ENCODE measurements around the gene BTBD6.

BTBD6 gene

GRCh38 chr14:105211086-105211757 is 37.1 kb upstream of the BTBD6 start:
- DNase-seq (ENCODE audit: low read depth in 2 of 3, low spot score in 1 of 3): no peak

- no peak for DNase-seq (ENCODE audit: low read depth in 2 of 3, low spot score in 1 of 3)
Observed at GRCh38 chr14:105211758-105212089, 36.6 kb upstream of the BTBD6 start.

GRCh38 chr14:105212541-105213300 is 35.6 kb upstream of the BTBD6 start:
- DNase-seq (ENCODE audit: low read depth in 2 of 3, low spot score in 1 of 3): no peak

- DNase-seq (ENCODE audit: low read depth in 2 of 3, low spot score in 1 of 3): no peak
Observed at GRCh38 chr14:105213361-105213760, 35.0 kb upstream of the BTBD6 start.

GRCh38 chr14:105214324-105214915 is 33.9 kb upstream of the BTBD6 start:
- no peak for DNase-seq (ENCODE audit: low read depth in 2 of 3, low spot score in 1 of 3)

GRCh38 chr14:105215602-105216001 is 32.7 kb upstream of the BTBD6 start:
- no peak for DNase-seq (ENCODE audit: low read depth in 2 of 3, low spot score in 1 of 3)

GRCh38 chr14:105216490-105217247 is 31.7 kb upstream of the BTBD6 start:
- no peak for DNase-seq (ENCODE audit: low read depth in 2 of 3, low spot score in 1 of 3)

GRCh38 chr14:105217774-105218173 is 30.6 kb upstream of the BTBD6 start:
- DNase-seq (ENCODE audit: low read depth in 2 of 3, low spot score in 1 of 3): no peak

GRCh38 chr14:105218611-105219010 is 29.7 kb upstream of the BTBD6 start:
- DNase-seq (ENCODE audit: low read depth in 2 of 3, low spot score in 1 of 3): no peak

GRCh38 chr14:105219043-105219612 is 29.2 kb upstream of the BTBD6 start:
- no peak for DNase-seq (ENCODE audit: low read depth in 2 of 3, low spot score in 1 of 3)

GRCh38 chr14:105219753-105220152 is 28.6 kb upstream of the BTBD6 start:
- DNase-seq (ENCODE audit: low read depth in 2 of 3, low spot score in 1 of 3): no peak

- no peak for DNase-seq (ENCODE audit: low read depth in 2 of 3, low spot score in 1 of 3)
Observed at GRCh38 chr14:105220699-105221597, 27.4 kb upstream of the BTBD6 start.

GRCh38 chr14:105221598-105222178 is 26.6 kb upstream of the BTBD6 start:
- DNase-seq (ENCODE audit: low read depth in 2 of 3, low spot score in 1 of 3): no peak

GRCh38 chr14:105223260-105223659 is 25.1 kb upstream of the BTBD6 start:
- DNase-seq (ENCODE audit: low read depth in 2 of 3, low spot score in 1 of 3): no peak

GRCh38 chr14:105223770-105224544 is 24.4 kb upstream of the BTBD6 start:
- no peak for DNase-seq (ENCODE audit: low read depth in 2 of 3, low spot score in 1 of 3)

- DNase-seq (ENCODE audit: low read depth in 2 of 3, low spot score in 1 of 3): no peak
Observed at GRCh38 chr14:105224845-105225570, 23.3 kb upstream of the BTBD6 start.

- DNase-seq (ENCODE audit: low read depth in 2 of 3, low spot score in 1 of 3): no peak
Observed at GRCh38 chr14:105226198-105226597, 22.1 kb upstream of the BTBD6 start.

- DNase-seq (ENCODE audit: low read depth in 2 of 3, low spot score in 1 of 3): no peak
Observed at GRCh38 chr14:105227346-105227745, 21.0 kb upstream of the BTBD6 start.

GRCh38 chr14:105228562-105228961 is 19.8 kb upstream of the BTBD6 start:
- DNase-seq (ENCODE audit: low read depth in 2 of 3, low spot score in 1 of 3): no peak

Measured in stimulated activated CD4-positive, alpha-beta T cell treated with anti-CD3 and anti-CD28 coated beads, Interleukin-12 subunit alpha, Interleukin-12 subunit beta, amount 100 ng/mL, for 48 hours (primary cell).